Fibroblast of lung (primary cell): Measurements from ENCODE around the gene GNPDA1. TPM values are rescaled to one million over a fixed set of nuclear protein-coding genes. Genes with fewer than 3 reads are reported as not detected.

Source experiments
- DNase-seq, 2 donors: peaks; one replicate each; pipeline versions ENCODE4 v3.0.0 to v3.0.0-alpha.2; 2010; ENCODE audit warnings: low read depth in 2 of 2
- H2AFZ ChIP-seq: 2 replicates; pipeline ENCODE4 v1.5.1; 2012; ENCODE audit warnings: low read length, control low read depth, inconsistent platforms
- H3K27ac ChIP-seq: 2 replicates; pipeline ENCODE4 v1.5.1; 2011; ENCODE audit warnings: low read length, control low read depth; ENCODE audit not compliant: insufficient read depth
- H3K27me3 ChIP-seq: 2 replicates; pipeline ENCODE4 v1.5.1; 2011; ENCODE audit warnings: mild to moderate bottlenecking, low read length; ENCODE audit not compliant: control insufficient read depth, insufficient read depth
- H3K36me3 ChIP-seq: 2 replicates; pipeline ENCODE4 v1.5.1; 2011; ENCODE audit warnings: low read length; ENCODE audit not compliant: control insufficient read depth, insufficient read depth
- H3K4me1 ChIP-seq: 2 replicates; pipeline ENCODE4 v1.5.1; 2011; ENCODE audit warnings: low read length; ENCODE audit not compliant: control insufficient read depth, insufficient read depth; ENCODE audit errors: extremely low read depth
- H3K4me2 ChIP-seq: 2 replicates; pipeline ENCODE4 v1.5.1; 2011; ENCODE audit warnings: low read length, control low read depth; ENCODE audit not compliant: insufficient read depth; ENCODE audit errors: extremely low read depth
- H3K4me3 ChIP-seq, 4 experiments: fragments of 200-600 bp in 1 of 4; sonication (generic) in 1 of 4; replicated peaks in 1 of 4; 2 replicates each; pipeline ENCODE4 v1.5.1; 2011 to 2016; ENCODE audit warnings: low read length in 4 of 4, low read depth in 3 of 4, mild to moderate bottlenecking in 3 of 4, control low read depth in 2 of 4, inconsistent platforms in 1 of 4, mixed read lengths in 1 of 4; ENCODE audit not compliant: insufficient read depth in 1 of 4; ENCODE audit errors: control extremely low read depth in 1 of 4
- H3K79me2 ChIP-seq: 2 replicates; pipeline ENCODE4 v1.5.1; 2012; ENCODE audit warnings: mild to moderate bottlenecking, low read length, inconsistent platforms; ENCODE audit not compliant: control insufficient read depth, insufficient read depth
- H3K9ac ChIP-seq: 2 replicates; pipeline ENCODE4 v1.5.1; 2011; ENCODE audit warnings: mild to moderate bottlenecking, low read length, control low read depth; ENCODE audit not compliant: insufficient read depth
- H3K9me3 ChIP-seq: 2 replicates; pipeline ENCODE4 v1.5.1; 2012; ENCODE audit warnings: low read depth, low read length; ENCODE audit not compliant: control insufficient read depth, insufficient read depth
- H4K20me1 ChIP-seq: 2 replicates; pipeline ENCODE4 v1.5.1; 2011; ENCODE audit warnings: low read length; ENCODE audit not compliant: control insufficient read depth, insufficient read depth; ENCODE audit errors: extremely low read depth
- EZH2 ChIP-seq: IDR thresholded peaks from 2 replicates; pipeline ENCODE4 v1.5.1; 2012; ENCODE audit warnings: low read length, control low read depth, mild to moderate bottlenecking; ENCODE audit errors: missing control alignments
- polyA plus RNA-seq, 2 donors: library from polyadenylated mRNA; depleted of rRNA in 1 of 2; stranded (reverse) in 1 of 2; unstranded in 1 of 2; fragments of >200 nt; gene quantifications; 2 replicates each; pipeline ENCODE4 v1.2.1, GENCODE V29; 2011 to 2012; ENCODE audit warnings: missing spikeins in 1 of 2
- total RNA-seq: library from RNA; depleted of rRNA; stranded (reverse); fragments of >200 nt; gene quantifications from 2 replicates; pipeline ENCODE4 v1.2.1, GENCODE V29; 2014
- TF ChIP-seq, protein P1 (sequence below), 2 donors: IDR thresholded peaks in 1 of 2; conservative IDR thresholded peaks in 1 of 2; 1 replicate in 1 of 2; 2 replicates in 1 of 2; pipeline ENCODE4 v1.5.1; 2011 to 2012; ENCODE audit warnings: low read length in 2 of 2, control low read depth in 1 of 2, inconsistent platforms in 1 of 2, low read depth in 1 of 2, mild to moderate bottlenecking in 1 of 2

Gene GNPDA1
- total and polyA plus RNA-seq, 2 donors (not counting 1 experiment from before 2014, with no cell fraction given) = 30.0 to 64.2 TPM

- TF ChIP-seq, protein P1, sequence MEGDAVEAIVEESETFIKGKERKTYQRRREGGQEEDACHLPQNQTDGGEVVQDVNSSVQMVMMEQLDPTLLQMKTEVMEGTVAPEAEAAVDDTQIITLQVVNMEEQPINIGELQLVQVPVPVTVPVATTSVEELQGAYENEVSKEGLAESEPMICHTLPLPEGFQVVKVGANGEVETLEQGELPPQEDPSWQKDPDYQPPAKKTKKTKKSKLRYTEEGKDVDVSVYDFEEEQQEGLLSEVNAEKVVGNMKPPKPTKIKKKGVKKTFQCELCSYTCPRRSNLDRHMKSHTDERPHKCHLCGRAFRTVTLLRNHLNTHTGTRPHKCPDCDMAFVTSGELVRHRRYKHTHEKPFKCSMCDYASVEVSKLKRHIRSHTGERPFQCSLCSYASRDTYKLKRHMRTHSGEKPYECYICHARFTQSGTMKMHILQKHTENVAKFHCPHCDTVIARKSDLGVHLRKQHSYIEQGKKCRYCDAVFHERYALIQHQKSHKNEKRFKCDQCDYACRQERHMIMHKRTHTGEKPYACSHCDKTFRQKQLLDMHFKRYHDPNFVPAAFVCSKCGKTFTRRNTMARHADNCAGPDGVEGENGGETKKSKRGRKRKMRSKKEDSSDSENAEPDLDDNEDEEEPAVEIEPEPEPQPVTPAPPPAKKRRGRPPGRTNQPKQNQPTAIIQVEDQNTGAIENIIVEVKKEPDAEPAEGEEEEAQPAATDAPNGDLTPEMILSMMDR (conservative IDR thresholded peaks at IDR 0.05 in 1 of 2, IDR thresholded peaks at IDR 0.05 in 1 of 2; ENCODE audit: low read depth in 1 of 2, low read length in 2 of 2) = no peak
- no peak for TF ChIP-seq EZH2
- no peak overlapping the region for H2AFZ ChIP-seq
- H3K9ac ChIP-seq = no peak overlapping the region
- no peaks in the 10 kb centered on the region for H3K4me1 ChIP-seq
- H3K36me3 ChIP-seq = peaks cover 6% of the 10 kb centered on the region
- no peak overlapping the region for H3K27ac ChIP-seq
- H3K4me3 ChIP-seq = no peak overlapping the region
- no peaks in the 10 kb centered on the region for H3K27me3 ChIP-seq
- DNase-seq = no peak
- H4K20me1 ChIP-seq = no peaks in the 10 kb centered on the region
- no peak overlapping the region for H3K4me2 ChIP-seq
- H3K9me3 ChIP-seq = no peaks in the 10 kb centered on the region
- H3K79me2 ChIP-seq = no peaks in the 10 kb centered on the region
Observed at GRCh38 chr5:141995656-141996055, 17.2 kb downstream of the GNPDA1 start.

DNA sequence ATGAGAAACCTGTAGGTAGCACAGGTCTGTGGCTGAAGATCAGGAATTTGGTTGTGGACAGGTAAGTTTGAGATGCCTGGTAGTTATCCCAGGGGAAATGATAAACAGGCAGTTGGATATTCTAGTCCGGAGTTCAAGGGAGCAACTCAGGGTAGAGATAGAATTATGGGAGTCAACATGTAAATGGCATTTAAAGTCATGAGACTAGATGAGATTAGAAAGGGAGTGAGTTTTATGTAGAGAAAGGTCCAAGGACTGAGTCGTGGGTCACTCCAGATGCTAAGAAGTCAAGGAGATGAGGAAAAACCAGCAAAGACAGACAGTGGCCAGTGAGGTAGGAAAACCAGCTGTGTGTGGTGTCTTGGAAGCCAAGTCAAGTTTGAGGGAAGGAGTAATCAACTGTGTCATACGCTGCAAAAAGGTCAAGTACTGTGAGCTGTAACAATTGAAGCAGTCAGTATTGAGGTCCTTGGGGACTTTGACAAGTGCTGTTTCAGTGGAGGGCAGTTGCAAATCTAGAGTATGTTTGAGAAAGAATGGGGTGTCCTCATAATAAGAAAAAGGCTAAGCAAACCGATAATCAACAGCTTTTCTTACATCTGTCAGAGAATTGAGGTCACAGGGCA, 18.2 kb downstream of the GNPDA1 start:
- H3K9ac ChIP-seq = no peak overlapping the region
- H3K9me3 ChIP-seq = no peaks in the 10 kb centered on the region
- no peaks in the 10 kb centered on the region for H3K4me1 ChIP-seq
- H3K27me3 ChIP-seq = no peaks in the 10 kb centered on the region
- no peaks in the 10 kb centered on the region for H4K20me1 ChIP-seq
- TF ChIP-seq, protein P1 (conservative IDR thresholded peaks at IDR 0.05 in 1 of 2, IDR thresholded peaks at IDR 0.05 in 1 of 2; ENCODE audit: low read depth in 1 of 2, low read length in 2 of 2) = no peak
- no peak for TF ChIP-seq EZH2
- H3K4me2 ChIP-seq = no peak overlapping the region
- H2AFZ ChIP-seq = no peak overlapping the region
- H3K4me3 ChIP-seq = no peak overlapping the region
- DNase-seq = no peak
- peaks cover 5% of the 10 kb centered on the region for H3K36me3 ChIP-seq
- no peaks in the 10 kb centered on the region for H3K79me2 ChIP-seq
- H3K27ac ChIP-seq = no peak overlapping the region

GRCh38 chr5:141992349-141992963, 20.4 kb downstream of the GNPDA1 start:
- Histone ChIP-seq H3K9ac (no peak overlapping the region), H3K79me2 (no peaks in the 10 kb centered on the region), H3K36me3 (peaks cover 5% of the 10 kb centered on the region), H3K4me2 (no peak overlapping the region), H2AFZ (no peak overlapping the region), H4K20me1 (no peaks in the 10 kb centered on the region), H3K4me3 (no peak overlapping the region), H3K27ac (no peak overlapping the region), H3K27me3 (no peaks in the 10 kb centered on the region), H3K4me1 (no peaks in the 10 kb centered on the region), H3K9me3 (no peaks in the 10 kb centered on the region)
- TF ChIP-seq EZH2 = no peak
- TF ChIP-seq, protein P1 (conservative IDR thresholded peaks at IDR 0.05 in 1 of 2, IDR thresholded peaks at IDR 0.05 in 1 of 2; ENCODE audit: low read depth in 1 of 2, low read length in 2 of 2) = peak; percentile 50 to 74
- DNase-seq = peak; percentile 43 to 70
